OCI-LY7 (cell line): ENCODE results near the gene SLC25A23. TPM values are rescaled to one million over a fixed set of nuclear protein-coding genes. Genes with fewer than 3 reads are reported as not detected.

ENCODE experiments used
- BruUV-seq: library from RNA; stranded (reverse); fragments of 400-500 nt; replicated peaks from 2 replicates; lab custom pipeline; 2021; lab: Mats Ljungman, UMichigan
- CTCF ChIA-PET: fragments of 300-600 bp; sonication (Branson Sonifier 250); formaldehyde crosslinking; loops from one replicate; lab custom pipeline; 2022; ENCODE audit warnings: antibody characterized with exemption; ENCODE audit not compliant: unreplicated experiment; lab: Charles Lee
- POLR2A ChIA-PET: fragments of 300-600 bp; sonication (Branson Sonifier 250); formaldehyde crosslinking; loops from one replicate; lab custom pipeline; 2022; ENCODE audit warnings: antibody characterized with exemption; lab: Charles Lee
- DNase-seq: peaks from one replicate; pipeline ENCODE4 v3.0.0-alpha.2; 2015; ENCODE audit warnings: low spot score
- H2AFZ ChIP-seq: fragments of 200-600 bp; sonication (generic), shearing (Covaris generic); 2 replicates; pipeline ENCODE4 v1.6.1; 2014; ENCODE audit warnings: mild to moderate bottlenecking, antibody characterized with exemption, low read length, moderate library complexity
- H3K27ac ChIP-seq: fragments of 200-600 bp; sonication (generic); 2 replicates; pipeline ENCODE4 v1.5.1; 2014; ENCODE audit warnings: mixed run types, low read depth, mild to moderate bottlenecking, moderate library complexity, low read length, inconsistent platforms; ENCODE audit not compliant: poor library complexity, severe bottlenecking
- H3K36me3 ChIP-seq: fragments of 200-600 bp; sonication (generic); 2 replicates; pipeline ENCODE4 v1.6.1; 2014; ENCODE audit warnings: mild to moderate bottlenecking, antibody characterized with exemption, low read length, moderate library complexity, mixed read lengths; ENCODE audit not compliant: insufficient read depth
- H3K4me1 ChIP-seq: fragments of 200-600 bp; sonication (generic); 2 replicates; pipeline ENCODE4 v1.5.1; 2014; ENCODE audit warnings: mild to moderate bottlenecking, low read length; ENCODE audit not compliant: insufficient read depth, poor library complexity, severe bottlenecking
- H3K4me2 ChIP-seq: fragments of 200-600 bp; sonication (generic); 2 replicates; pipeline ENCODE4 v1.6.1; 2014; ENCODE audit warnings: mild to moderate bottlenecking, low read length
- H3K4me3 ChIP-seq: fragments of 200-600 bp; sonication (generic); 2 replicates; pipeline ENCODE4 v1.5.1; 2014; ENCODE audit warnings: mild to moderate bottlenecking, low read depth, low read length; ENCODE audit not compliant: poor library complexity, severe bottlenecking
- H3K79me2 ChIP-seq: fragments of 200-600 bp; sonication (generic); 2 replicates; pipeline ENCODE4 v1.6.1; 2016; ENCODE audit warnings: low read depth, mild to moderate bottlenecking, low read length, moderate library complexity, mixed read lengths; ENCODE audit not compliant: insufficient read depth
- H3K9me2 ChIP-seq: fragments of 200-600 bp; sonication (generic); 2 replicates; pipeline ENCODE4 v1.6.1; 2016; ENCODE audit warnings: mild to moderate bottlenecking, low read length, mixed read lengths; ENCODE audit not compliant: insufficient read depth
- H3K9me3 ChIP-seq: fragments of 200-600 bp; sonication (generic); 2 replicates; pipeline ENCODE4 v1.6.1; 2014; ENCODE audit warnings: mild to moderate bottlenecking, mixed run types, low read length, mixed read lengths
- H4K20me1 ChIP-seq: fragments of 200-600 bp; sonication (generic); 2 replicates; pipeline ENCODE4 v1.6.1; 2014; ENCODE audit warnings: mild to moderate bottlenecking, antibody characterized with exemption, low read length, moderate library complexity, mixed read lengths; ENCODE audit not compliant: insufficient read depth
- EZH2phosphoT487 ChIP-seq: fragments of 200-600 bp; sonication (generic); IDR thresholded peaks from 2 replicates; pipeline ENCODE4 v1.6.1; 2018; ENCODE audit warnings: low read depth, borderline replicate concordance, mild to moderate bottlenecking, mixed run types, antibody characterized with exemption, low read length, moderate library complexity, mixed read lengths
- intact Hi-C: fragments of 100-400 bp; cut with micrococcal nuclease; formaldehyde crosslinking; loops from one replicate; pipeline ENCODE4 v1.10.0; 2022; ENCODE audit not compliant: unreplicated experiment
- total RNA-seq, 2 experiments: library from RNA; depleted of rRNA in 1 of 2; stranded (reverse); fragments of >200 nt in 1 of 2; shearing (Covaris generic) in 1 of 2; gene quantifications; 2 replicates each; pipeline ENCODE4 v1.2.3, GENCODE V29; 2014 to 2022
- TF ChIP-seq, protein P1 (sequence below): fragments of 200-600 bp; sonication (generic); conservative IDR thresholded peaks from 2 replicates; pipeline ENCODE4 v1.5.1; 2014; ENCODE audit warnings: mild to moderate bottlenecking, antibody characterized with exemption, low read length, moderate library complexity, mixed read lengths

SLC25A23 gene
- total RNA-seq, 2 experiments from 2014 or later, result 50.9 to 65.7 TPM

DNA sequence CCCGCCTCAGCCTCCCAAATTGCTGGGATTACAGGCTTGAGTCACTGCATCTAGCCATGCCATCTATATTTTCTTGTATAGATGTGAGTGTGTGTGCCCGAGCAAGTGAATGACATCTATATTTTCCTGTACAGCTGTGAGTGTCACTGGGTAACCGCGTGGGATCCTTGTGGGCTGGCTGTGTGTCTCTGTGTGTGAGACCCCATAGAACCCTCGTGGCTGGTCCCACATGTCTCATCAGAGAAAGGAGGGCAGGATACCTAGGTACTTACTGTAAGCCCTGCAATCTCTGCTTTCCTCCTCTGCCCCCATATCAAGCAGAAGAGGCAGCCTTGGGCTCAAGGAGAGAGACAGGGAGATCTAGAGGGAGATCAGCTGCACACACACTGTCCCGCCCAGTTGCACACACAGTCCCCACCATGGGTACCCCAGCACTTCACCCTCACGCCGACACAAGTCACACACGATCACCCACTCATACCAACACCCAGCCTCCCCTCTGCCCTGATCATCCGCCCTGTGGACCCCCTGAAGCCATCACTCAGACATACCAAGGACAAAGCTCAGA is 21.3 kb upstream of the SLC25A23 start:
- ChIA-PET POLR2A (interaction anchor here (0.8 to 0.9 kb wide), 3 partner anchors 10 to 22 kb away, joined by 3 to 6 read pairs (median 3); partner anchors contain the start of genes SLC25A23 and TUBB4A), CTCF (interaction anchor here (0.6 kb wide), 1 partner anchor 54 kb away, joined by 4 read pairs; no protein-coding TSS in a partner anchor)
- Histone ChIP-seq H3K4me2 (peak overlapping the region; percentile 80), H4K20me1 (no peaks in the 10 kb centered on the region), H3K27ac (peak overlapping the region; percentile 67), H3K9me3 (no peaks in the 10 kb centered on the region), H3K4me3 (peak overlapping the region; percentile 82), H3K79me2 (peaks cover 6% of the 10 kb centered on the region; the same call in 1 of the 2 replicates), H3K9me2 (no peaks in the 10 kb centered on the region), H2AFZ (peak overlapping the region; percentile 95; the same call in 1 of the 2 replicates), H3K36me3 (peaks cover 10% of the 10 kb centered on the region), H3K4me1 (peaks cover 42% of the 10 kb centered on the region)
- intact Hi-C loops, result no loop called here
- DNase-seq, result peak; percentile 43
- no TSS peak for BruUV-seq
- TF ChIP-seq EZH2phosphoT487, result no peak
- TF ChIP-seq, protein P1, sequence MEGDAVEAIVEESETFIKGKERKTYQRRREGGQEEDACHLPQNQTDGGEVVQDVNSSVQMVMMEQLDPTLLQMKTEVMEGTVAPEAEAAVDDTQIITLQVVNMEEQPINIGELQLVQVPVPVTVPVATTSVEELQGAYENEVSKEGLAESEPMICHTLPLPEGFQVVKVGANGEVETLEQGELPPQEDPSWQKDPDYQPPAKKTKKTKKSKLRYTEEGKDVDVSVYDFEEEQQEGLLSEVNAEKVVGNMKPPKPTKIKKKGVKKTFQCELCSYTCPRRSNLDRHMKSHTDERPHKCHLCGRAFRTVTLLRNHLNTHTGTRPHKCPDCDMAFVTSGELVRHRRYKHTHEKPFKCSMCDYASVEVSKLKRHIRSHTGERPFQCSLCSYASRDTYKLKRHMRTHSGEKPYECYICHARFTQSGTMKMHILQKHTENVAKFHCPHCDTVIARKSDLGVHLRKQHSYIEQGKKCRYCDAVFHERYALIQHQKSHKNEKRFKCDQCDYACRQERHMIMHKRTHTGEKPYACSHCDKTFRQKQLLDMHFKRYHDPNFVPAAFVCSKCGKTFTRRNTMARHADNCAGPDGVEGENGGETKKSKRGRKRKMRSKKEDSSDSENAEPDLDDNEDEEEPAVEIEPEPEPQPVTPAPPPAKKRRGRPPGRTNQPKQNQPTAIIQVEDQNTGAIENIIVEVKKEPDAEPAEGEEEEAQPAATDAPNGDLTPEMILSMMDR, result no peak

GRCh38 chr19:6479836-6480398 is 20.3 kb upstream of the SLC25A23 start:
- DNase-seq, result no peak
- intact Hi-C loops, result no loop called here
- TF ChIP-seq, protein P1, result no peak
- TF ChIP-seq EZH2phosphoT487, result no peak
- TSS peak; percentile 90 for BruUV-seq
- Histone ChIP-seq H3K27ac (no peak overlapping the region), H4K20me1 (no peaks in the 10 kb centered on the region), H3K4me3 (peak overlapping the region; percentile 82), H2AFZ (no peak overlapping the region), H3K9me2 (no peaks in the 10 kb centered on the region), H3K79me2 (peaks cover 6% of the 10 kb centered on the region; the same call in 1 of the 2 replicates), H3K9me3 (no peaks in the 10 kb centered on the region), H3K4me1 (peaks cover 42% of the 10 kb centered on the region), H3K36me3 (peaks cover 20% of the 10 kb centered on the region), H3K4me2 (peak overlapping the region; percentile 80)
- POLR2A ChIA-PET, result no interaction called here
- CTCF ChIA-PET, result interaction anchor here (0.6 kb wide), 1 partner anchor 51 kb away, joined by 3 read pairs; no protein-coding TSS in a partner anchor

- DNase-seq, result no peak
- no peaks in the 10 kb centered on the region for H3K9me3 ChIP-seq
- TF ChIP-seq, protein P1, result no peak
- ChIA-PET POLR2A (no interaction called here), CTCF (no interaction called here)
- H3K4me2 ChIP-seq, result no peak overlapping the region
- H2AFZ ChIP-seq, result no peak overlapping the region
- no peak overlapping the region for H3K27ac ChIP-seq
- BruUV-seq, result no TSS peak
- peaks cover 30% of the 10 kb centered on the region for H3K36me3 ChIP-seq
- H3K4me3 ChIP-seq, result no peak overlapping the region
- H4K20me1 ChIP-seq, result no peaks in the 10 kb centered on the region
- peaks cover 6% of the 10 kb centered on the region; the same call in 1 of the 2 replicates for H3K79me2 ChIP-seq
- no peaks in the 10 kb centered on the region for H3K9me2 ChIP-seq
- intact Hi-C loops, result no loop called here
- peaks cover 42% of the 10 kb centered on the region for H3K4me1 ChIP-seq
Observed at GRCh38 chr19:6478815-6479214, 19.2 kb upstream of the SLC25A23 start.
